ENCODE results near the gene UBXN2A. TPM values are rescaled to one million over a fixed set of nuclear protein-coding genes. Genes with fewer than 3 reads are reported as not detected.

UBXN2A gene, protein sequence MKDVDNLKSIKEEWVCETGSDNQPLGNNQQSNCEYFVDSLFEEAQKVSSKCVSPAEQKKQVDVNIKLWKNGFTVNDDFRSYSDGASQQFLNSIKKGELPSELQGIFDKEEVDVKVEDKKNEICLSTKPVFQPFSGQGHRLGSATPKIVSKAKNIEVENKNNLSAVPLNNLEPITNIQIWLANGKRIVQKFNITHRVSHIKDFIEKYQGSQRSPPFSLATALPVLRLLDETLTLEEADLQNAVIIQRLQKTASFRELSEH
- total RNA-seq (2014; rRNA removed; shearing (Covaris generic)) = 11.9 and 17.2 TPM in 2 replicates
- polyA plus RNA-seq (2016; fragmentation: Nextera tagmentation; extraction: Ambion mirVana) = 16.3 and 18.0 TPM in 2 replicates

GRCh38 chr2:23939987-23940717 is at the start of gene UBXN2A:
TSS of gene UBXN2A (plus strand) at chr2:23940463. CDS start at chr2:23958315, 17,852 bp downstream.
- Histone ChIP-seq H3K9ac (peak within 1 kb of the TSS; percentile 79), H3K4me3 (peak within 1 kb of the TSS; percentile 93), H3K27me3 (replicated peaks; ENCODE audit: insufficient read depth) (no peaks in the 10 kb centered on the region), H3K9me2 (ENCODE audit: insufficient read depth) (no peaks in the 10 kb centered on the region), H3K36me3 (ENCODE audit: low read depth) (no peaks in the 10 kb centered on the region), H3K79me2 (ENCODE audit: insufficient read depth) (peaks cover 44% of the 10 kb centered on the region), H4K20me1 (ENCODE audit: insufficient read depth) (no peaks in the 10 kb centered on the region), H3K4me2 (ENCODE audit: unreplicated experiment) (peak within 1 kb of the TSS; percentile 87), H3K9me3 (ENCODE audit: low read depth) (no peaks in the 10 kb centered on the region), H3F3A (ENCODE audit: insufficient read depth) (peaks cover 11% of the 10 kb centered on the region; the same call in 1 of the 2 replicates), H3K27ac (peak within 1 kb of the TSS; percentile 53), H3K4me1 (ENCODE audit: insufficient read depth) (peaks cover 6% of the 10 kb centered on the region; the same call in 1 of the 2 replicates), H2AFZ (peak within 1 kb of the TSS; percentile 91)
- in situ Hi-C loops (cut with MboI) = no loop called here
- peak; percentile 94 for DNase-seq
- TF ChIP-seq EZH2 (IDR thresholded peaks at IDR 0.05; ENCODE audit: insufficient read depth, poor library complexity, severe bottlenecking) (no peak), EZH2phosphoT487 (IDR thresholded peaks at IDR 0.05; ENCODE audit: insufficient read depth, low read depth) (no peak)
- 1 to 2% methylated on average over 37 to 54 of the region's 77 CpGs for WGBS, 2 experiments (ENCODE audit: low coverage in 1 of 2, low lambda C conversion rate in 2 of 2, missing lambda C conversion rate in 2 of 2)

- H3K4me2 ChIP-seq (ENCODE audit: unreplicated experiment) = peak overlapping the region; percentile 75
- WGBS, 2 experiments (ENCODE audit: low coverage in 1 of 2, low lambda C conversion rate in 2 of 2, missing lambda C conversion rate in 2 of 2) = 87 to 93% methylated on average over 8 of the region's 8 CpGs
- H3K4me1 ChIP-seq (ENCODE audit: insufficient read depth) = peaks cover 38% of the 10 kb centered on the region
- H3F3A ChIP-seq (ENCODE audit: insufficient read depth) = peaks cover 29% of the 10 kb centered on the region
- H3K36me3 ChIP-seq (ENCODE audit: low read depth) = no peaks in the 10 kb centered on the region
- H3K79me2 ChIP-seq (ENCODE audit: insufficient read depth) = peaks cover 91% of the 10 kb centered on the region
- no peaks in the 10 kb centered on the region for H3K9me3 ChIP-seq (ENCODE audit: low read depth)
- H3K27ac ChIP-seq = peak overlapping the region; percentile 88
- no peaks in the 10 kb centered on the region for H3K27me3 ChIP-seq (replicated peaks; ENCODE audit: insufficient read depth)
- DNase-seq = no peak
- in situ Hi-C loops (cut with MboI) = no loop called here
- TF ChIP-seq EZH2phosphoT487 (IDR thresholded peaks at IDR 0.05; ENCODE audit: insufficient read depth, low read depth) = no peak
- no peak for TF ChIP-seq EZH2 (IDR thresholded peaks at IDR 0.05; ENCODE audit: insufficient read depth, poor library complexity, severe bottlenecking)
- no peaks in the 10 kb centered on the region for H4K20me1 ChIP-seq (ENCODE audit: insufficient read depth)
- no peaks in the 10 kb centered on the region for H3K9me2 ChIP-seq (ENCODE audit: insufficient read depth)
- peak overlapping the region; percentile 69 for H2AFZ ChIP-seq
- peak overlapping the region; percentile 49; the same call in 1 of the 2 replicates for H3K4me3 ChIP-seq
- H3K9ac ChIP-seq = peak overlapping the region; percentile 72
Observed at GRCh38 chr2:23900133-23900532, 40.1 kb upstream of the UBXN2A start.

- peak overlapping the region; percentile 69 for H2AFZ ChIP-seq
- WGBS, 2 experiments (ENCODE audit: low coverage in 1 of 2, low lambda C conversion rate in 2 of 2, missing lambda C conversion rate in 2 of 2) = 13% methylated on average over 9 of the region's 9 CpGs
- TF ChIP-seq EZH2 (IDR thresholded peaks at IDR 0.05; ENCODE audit: insufficient read depth, poor library complexity, severe bottlenecking) = no peak
- no peak for TF ChIP-seq EZH2phosphoT487 (IDR thresholded peaks at IDR 0.05; ENCODE audit: insufficient read depth, low read depth)
- peaks cover 94% of the 10 kb centered on the region for H3K79me2 ChIP-seq (ENCODE audit: insufficient read depth)
- H3K27ac ChIP-seq = peak overlapping the region; percentile 88
- no peaks in the 10 kb centered on the region for H3K27me3 ChIP-seq (replicated peaks; ENCODE audit: insufficient read depth)
- in situ Hi-C loops (cut with MboI) = no loop called here
- peaks cover 29% of the 10 kb centered on the region for H3F3A ChIP-seq (ENCODE audit: insufficient read depth)
- no peaks in the 10 kb centered on the region for H3K9me2 ChIP-seq (ENCODE audit: insufficient read depth)
- no peaks in the 10 kb centered on the region for H4K20me1 ChIP-seq (ENCODE audit: insufficient read depth)
- peak; percentile 91 for DNase-seq
- H3K4me1 ChIP-seq (ENCODE audit: insufficient read depth) = peaks cover 43% of the 10 kb centered on the region
- H3K4me2 ChIP-seq (ENCODE audit: unreplicated experiment) = peak overlapping the region; percentile 75
- peak overlapping the region; percentile 72 for H3K9ac ChIP-seq
- peak overlapping the region; percentile 49 for H3K4me3 ChIP-seq
- H3K9me3 ChIP-seq (ENCODE audit: low read depth) = no peaks in the 10 kb centered on the region
- no peaks in the 10 kb centered on the region for H3K36me3 ChIP-seq (ENCODE audit: low read depth)
Observed at GRCh38 chr2:23900541-23901322, 39.5 kb upstream of the UBXN2A start.

Data from GM23248 (cell line).